K562 (cell line): ENCODE measurements around the gene PLPP4. TPM values are rescaled to one million over a fixed set of nuclear protein-coding genes. Genes with fewer than 3 reads are reported as not detected.

ENCODE experiments used
- ATAC-seq: fragments of 200-7000 bp; cut with Tn5 transposase; 3 replicates; pipeline ENCODE4 v1.9.1; 2020; ENCODE audit warnings: moderate library complexity
- BruUV-seq: library from RNA; stranded (reverse); fragments of 400-500 nt; replicated peaks from 2 replicates; lab custom pipeline; 2021; lab: Mats Ljungman, UMichigan
- CTCF ChIA-PET: fragments of 300-600 bp; formaldehyde crosslinking; extraction: SDS; loops from one replicate; lab custom pipeline; 2021; ENCODE audit warnings: low intra/inter-chr PET ratio; lab: Yijun Ruan, JAX
- POLR2A ChIA-PET: fragments of 300-600, 350-650 bp; sonication (Branson Sonifier 250); formaldehyde crosslinking; extraction: SDS; loops from one replicate; lab custom pipeline; 2021; ENCODE audit warnings: antibody characterized with exemption, inconsistent platforms; lab: Yijun Ruan, JAX
- DNase-seq, 4 experiments: peaks; one replicate each; pipeline versions ENCODE4 v3.0.0 to v3.0.0-alpha.2; 2011 to 2018; ENCODE audit warnings: low spot score in 3 of 4, mixed read lengths in 3 of 4; ENCODE audit errors: extremely low read depth in 1 of 4
- FAIRE-seq: peaks from 2 replicates; lab custom pipeline; 2011; peaks lifted over from hg19 to GRCh38; lab: Jason Lieb, UNC
- H2AFZ ChIP-seq: 2 replicates; pipeline ENCODE4 v1.6.0; 2011; ENCODE audit warnings: low read depth, low read length, control low read depth, inconsistent platforms
- H3K27ac ChIP-seq: fragments of 200-600 bp; 3 replicates; pipeline ENCODE4 v1.8.0; 2011; ENCODE audit warnings: low read depth, mild to moderate bottlenecking, control low read depth, inconsistent platforms, low read length, moderate library complexity, mixed read lengths; ENCODE audit errors: extremely low read depth
- H3K27me3 ChIP-seq, 2 experiments: fragments of 300-600 bp in 1 of 2; 2 replicates in 1 of 2; 3 replicates in 1 of 2; pipeline versions ENCODE4 v1.6.0 to v1.8.0; 2011; ENCODE audit warnings: inconsistent platforms in 2 of 2, low read length in 2 of 2, mild to moderate bottlenecking in 1 of 2, mixed read lengths in 1 of 2, moderate library complexity in 1 of 2; ENCODE audit not compliant: control insufficient read depth in 2 of 2, insufficient read depth in 2 of 2
- H3K36me3 ChIP-seq: fragments of 300-600 bp; 3 replicates; pipeline ENCODE4 v1.8.0; 2011; ENCODE audit warnings: mild to moderate bottlenecking, low read length, inconsistent platforms; ENCODE audit not compliant: control insufficient read depth, insufficient read depth
- H3K4me1 ChIP-seq, 2 experiments: fragments of 200-600 bp in 1 of 2; replicated peaks in 1 of 2; 2 replicates in 1 of 2; 3 replicates in 1 of 2; pipeline versions ENCODE4 v1.5.1 to v1.8.0; 2011; ENCODE audit warnings: inconsistent platforms in 2 of 2, low read length in 2 of 2, mild to moderate bottlenecking in 1 of 2, mixed read lengths in 1 of 2, moderate library complexity in 1 of 2; ENCODE audit not compliant: control insufficient read depth in 2 of 2, insufficient read depth in 2 of 2
- H3K4me2 ChIP-seq: 2 replicates; pipeline ENCODE4 v1.6.1; 2011; ENCODE audit warnings: low read length, control low read depth, inconsistent platforms, mixed read lengths; ENCODE audit not compliant: insufficient read depth
- H3K4me3 ChIP-seq: fragments of 200-600 bp; sonication (generic), shearing (Covaris generic); 2 replicates; pipeline ENCODE4 v1.5.1; 2016; ENCODE audit warnings: control low read depth, inconsistent platforms
- H3K79me2 ChIP-seq: fragments of 200-600 bp; 3 replicates; pipeline ENCODE4 v1.8.0; 2011; ENCODE audit warnings: low read length, inconsistent platforms; ENCODE audit not compliant: control insufficient read depth, insufficient read depth
- H3K9ac ChIP-seq, 2 experiments: 2 replicates each; pipeline versions ENCODE4 v1.6.0 to v1.6.1; 2011; ENCODE audit warnings: low read depth in 2 of 2, low read length in 2 of 2, control low read depth in 1 of 2, inconsistent platforms in 1 of 2, mild to moderate bottlenecking in 1 of 2, mixed read lengths in 1 of 2; ENCODE audit not compliant: insufficient read depth in 1 of 2
- H3K9me1 ChIP-seq: one replicate; pipeline ENCODE4 v1.6.0; 2011; ENCODE audit warnings: inconsistent platforms, mild to moderate bottlenecking, low read length, moderate library complexity; ENCODE audit not compliant: control insufficient read depth, insufficient read depth
- H3K9me3 ChIP-seq: replicated peaks from 2 replicates; pipeline ENCODE4 v1.5.1; 2011; ENCODE audit warnings: low read depth, low read length, inconsistent platforms; ENCODE audit not compliant: control insufficient read depth, insufficient read depth
- H4K20me1 ChIP-seq: replicated peaks from 2 replicates; pipeline ENCODE4 v1.6.1; 2011; ENCODE audit warnings: low read length, inconsistent platforms, mixed read lengths; ENCODE audit not compliant: control insufficient read depth, insufficient read depth
- ILK ChIP-seq: fragments of 450-650 bp; IDR thresholded peaks from 2 replicates; pipeline ENCODE4 v1.6.1; 2016; ENCODE audit warnings: missing genetic modification characterization, low read depth, mild to moderate bottlenecking, missing compliant biosample characterization, moderate library complexity, borderline replicate concordance
- SUPT5H ChIP-seq: fragments of 450-650 bp; IDR thresholded peaks from 2 replicates; pipeline ENCODE4 v1.6.1; 2016
- TAF1 ChIP-seq: IDR thresholded peaks from 2 replicates; pipeline ENCODE4 v1.6.1; 2011; ENCODE audit warnings: mild to moderate bottlenecking, low read length, moderate library complexity; ENCODE audit not compliant: insufficient read depth, control insufficient read depth, severe bottlenecking; ENCODE audit errors: extremely low read depth
- ZNF175 ChIP-seq: fragments of 200-800 bp; sonication (Bioruptor generic); IDR thresholded peaks from 2 replicates; pipeline ENCODE4 v1.6.1; 2016; ENCODE audit warnings: low read depth, mild to moderate bottlenecking, missing genetic modification characterization, missing compliant biosample characterization
- ZNF311 ChIP-seq: fragments of 250-450 bp; sonication (Bioruptor Pico); IDR thresholded peaks from 2 replicates; pipeline ENCODE4 v1.4.0; 2020; ENCODE audit warnings: mild to moderate bottlenecking, moderate library complexity
- in situ Hi-C: fragments of 300-500 bp; cut with MboI; formaldehyde crosslinking; loops from 4 replicates; pipeline ENCODE4 v1.15.0; 2018; ENCODE audit warnings: inconsistent platforms, mixed read lengths
- intact Hi-C: fragments of 100-400 bp; cut with micrococcal nuclease; formaldehyde crosslinking; loops from 2 replicates; pipeline ENCODE4 v1.14.2; 2022
- polyA plus RNA-seq, 8 experiments: library from polyadenylated mRNA; depleted of rRNA in 4 of 8; stranded (reverse) in 5 of 8; unstranded in 3 of 8; fragments of >200 nt; fragmentation: Nextera tagmentation in 2 of 8; fragmentation: Illumina TruSeq in 1 of 8; extraction: Ambion mirVana in 2 of 8; extraction: Trizol in 1 of 8; gene quantifications; 2 replicates each; pipeline versions ENCODE4 v1.2.1 to v1.2.3, GENCODE V29; 2011 to 2014; ENCODE audit warnings: inconsistent platforms in 1 of 8, missing spikeins in 1 of 8
- total RNA-seq, 7 experiments: library from RNA; depleted of rRNA in 6 of 7; stranded (reverse); fragments of >200 nt in 6 of 7; fragmentation: Illumina TruSeq in 2 of 7; extraction: Trizol in 2 of 7; gene quantifications; 2 replicates each; pipeline versions ENCODE4 v1.2.1 to v1.2.3, GENCODE V29; 2011 to 2021; ENCODE audit warnings: low replicate concordance in 1 of 7
- TF ChIP-seq, protein P1 (sequence below), 2 experiments: fragments of 450-650 bp; IDR thresholded peaks; 2 replicates each; pipeline ENCODE4 v1.6.1; 2016

The PLPP4 gene
- total and polyA plus RNA-seq, 9 of the 15 experiments (the other 6 are each of a cell fraction or from before 2014, with no cell fraction given) = 0.08 TPM; not detected in 8

- FAIRE-seq (no peak), ATAC-seq (no peak), DNase-seq (no peak)
- ChIA-PET CTCF (no interaction called here), POLR2A (no interaction called here)
- Histone ChIP-seq H3K4me3 (no peak overlapping the region), H2AFZ (no peak overlapping the region), H3K27ac (no peak overlapping the region), H3K9me3 (no peaks in the 10 kb centered on the region), H3K36me3 (no peaks in the 10 kb centered on the region), H3K9ac (no peak overlapping the region), H3K27me3 (no peaks in the 10 kb centered on the region), H3K4me2 (no peak overlapping the region), H4K20me1 (no peaks in the 10 kb centered on the region), H3K4me1 (no peaks in the 10 kb centered on the region), H3K79me2 (no peaks in the 10 kb centered on the region), H3K9me1 (no peaks in the 10 kb centered on the region)
- intact Hi-C loops (no loop called here), in situ Hi-C loops (no loop called here)
- TF ChIP-seq, protein P1, sequence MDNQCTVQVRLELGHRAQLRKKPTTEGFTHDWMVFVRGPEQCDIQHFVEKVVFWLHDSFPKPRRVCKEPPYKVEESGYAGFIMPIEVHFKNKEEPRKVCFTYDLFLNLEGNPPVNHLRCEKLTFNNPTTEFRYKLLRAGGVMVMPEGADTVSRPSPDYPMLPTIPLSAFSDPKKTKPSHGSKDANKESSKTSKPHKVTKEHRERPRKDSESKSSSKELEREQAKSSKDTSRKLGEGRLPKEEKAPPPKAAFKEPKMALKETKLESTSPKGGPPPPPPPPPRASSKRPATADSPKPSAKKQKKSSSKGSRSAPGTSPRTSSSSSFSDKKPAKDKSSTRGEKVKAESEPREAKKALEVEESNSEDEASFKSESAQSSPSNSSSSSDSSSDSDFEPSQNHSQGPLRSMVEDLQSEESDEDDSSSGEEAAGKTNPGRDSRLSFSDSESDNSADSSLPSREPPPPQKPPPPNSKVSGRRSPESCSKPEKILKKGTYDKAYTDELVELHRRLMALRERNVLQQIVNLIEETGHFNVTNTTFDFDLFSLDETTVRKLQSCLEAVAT (IDR thresholded peaks at IDR 0.05) = no peak
- TF ChIP-seq TAF1 (no peak), ZNF175 (CRISPR knock-in tag) (no peak), ZNF311 (CRISPR knock-in tag) (no peak), ILK (tag) (no peak), SUPT5H (no peak)
- BruUV-seq = no TSS peak
Observed at GRCh38 chr10:120614680-120615079, 157.7 kb downstream of the PLPP4 start.
